ENCODE data around the gene OR2AG1. TPM values are rescaled to one million over a fixed set of nuclear protein-coding genes. Genes with fewer than 3 reads are reported as not detected.

OR2AG1 gene
- total RNA-seq, 1 experiment from 2014 or later = not detected

- Mint-ChIP-seq H3K9me3 (ENCODE audit: unreplicated experiment) (no peaks in the 10 kb centered on the region), H3K27ac (ENCODE audit: low read depth, unreplicated experiment) (no peak overlapping the region), H3K4me1 (ENCODE audit: insufficient read depth, unreplicated experiment) (no peaks in the 10 kb centered on the region), H3K4me3 (ENCODE audit: unreplicated experiment) (no peak overlapping the region), H3K36me3 (ENCODE audit: insufficient read depth, unreplicated experiment) (no peaks in the 10 kb centered on the region), H3K27me3 (ENCODE audit: insufficient read depth, unreplicated experiment) (peaks cover 29% of the 10 kb centered on the region)
- CTCF ChIA-PET = interaction anchor here (1.2 to 6.5 kb wide), 4 partner anchors 8 to 697 kb away, joined by 3 to 73 read pairs (median 18); no protein-coding TSS in a partner anchor
- no TSS peak for BruUV-seq (replicated peaks)
- POLR2A ChIA-PET = interaction anchor here (0.7 kb wide), 1 partner anchor 1354 kb away, joined by 3 read pairs; no protein-coding TSS in a partner anchor
- no peak for DNase-seq (ENCODE audit: unreplicated experiment)
- TF ChIP-seq CTCF (IDR thresholded peaks at IDR 0.05; ENCODE audit: unreplicated experiment) = no peak
- intact Hi-C loops (cut with micrococcal nuclease) = no loop called here
Measured at GRCh38 chr11:6745018-6745417, 37.8 kb upstream of the OR2AG1 start.

- BruUV-seq (replicated peaks) = no TSS peak
- Mint-ChIP-seq H3K27ac (ENCODE audit: low read depth, unreplicated experiment) (no peak overlapping the region), H3K36me3 (ENCODE audit: insufficient read depth, unreplicated experiment) (no peaks in the 10 kb centered on the region), H3K4me1 (ENCODE audit: insufficient read depth, unreplicated experiment) (no peaks in the 10 kb centered on the region), H3K27me3 (ENCODE audit: insufficient read depth, unreplicated experiment) (peaks cover 28% of the 10 kb centered on the region), H3K9me3 (ENCODE audit: unreplicated experiment) (no peaks in the 10 kb centered on the region), H3K4me3 (ENCODE audit: unreplicated experiment) (no peak overlapping the region)
- ChIA-PET CTCF (interaction anchor here (0.7 to 6.5 kb wide), 7 partner anchors 8 to 697 kb away, joined by 3 to 73 read pairs (median 4); no protein-coding TSS in a partner anchor), POLR2A (interaction anchor here (0.7 kb wide), 1 partner anchor 1354 kb away, joined by 3 read pairs; no protein-coding TSS in a partner anchor)
- TF ChIP-seq CTCF (IDR thresholded peaks at IDR 0.05; ENCODE audit: unreplicated experiment) = no peak
- DNase-seq (ENCODE audit: unreplicated experiment) = no peak
- intact Hi-C loops (cut with micrococcal nuclease) = no loop called here
Measured at GRCh38 chr11:6745465-6746015, 37.3 kb upstream of the OR2AG1 start.

- no peak overlapping the region for H3K4me3 Mint-ChIP-seq (ENCODE audit: unreplicated experiment)
- no peaks in the 10 kb centered on the region for H3K9me3 Mint-ChIP-seq (ENCODE audit: unreplicated experiment)
- H3K36me3 Mint-ChIP-seq (ENCODE audit: insufficient read depth, unreplicated experiment) = no peaks in the 10 kb centered on the region
- intact Hi-C loops (cut with micrococcal nuclease) = no loop called here
- CTCF ChIA-PET = interaction anchor here (0.7 to 6.5 kb wide), 8 partner anchors 9 to 696 kb away, joined by 3 to 73 read pairs (median 4); no protein-coding TSS in a partner anchor
- POLR2A ChIA-PET = no interaction called here
- H3K27me3 Mint-ChIP-seq (ENCODE audit: insufficient read depth, unreplicated experiment) = peaks cover 28% of the 10 kb centered on the region
- BruUV-seq (replicated peaks) = no TSS peak
- H3K27ac Mint-ChIP-seq (ENCODE audit: low read depth, unreplicated experiment) = no peak overlapping the region
- TF ChIP-seq CTCF (IDR thresholded peaks at IDR 0.05; ENCODE audit: unreplicated experiment) = no peak
- H3K4me1 Mint-ChIP-seq (ENCODE audit: insufficient read depth, unreplicated experiment) = no peaks in the 10 kb centered on the region
- no peak for DNase-seq (ENCODE audit: unreplicated experiment)
Measured at GRCh38 chr11:6746086-6746618, 36.7 kb upstream of the OR2AG1 start.

- intact Hi-C loops (cut with micrococcal nuclease) = no loop called here
- Mint-ChIP-seq H3K4me3 (ENCODE audit: unreplicated experiment) (no peak overlapping the region), H3K9me3 (ENCODE audit: unreplicated experiment) (no peaks in the 10 kb centered on the region), H3K27ac (ENCODE audit: low read depth, unreplicated experiment) (no peak overlapping the region), H3K4me1 (ENCODE audit: insufficient read depth, unreplicated experiment) (no peaks in the 10 kb centered on the region), H3K36me3 (ENCODE audit: insufficient read depth, unreplicated experiment) (no peaks in the 10 kb centered on the region), H3K27me3 (ENCODE audit: insufficient read depth, unreplicated experiment) (peaks cover 29% of the 10 kb centered on the region)
- DNase-seq (ENCODE audit: unreplicated experiment) = no peak
- TF ChIP-seq CTCF (IDR thresholded peaks at IDR 0.05; ENCODE audit: unreplicated experiment) = no peak
- ChIA-PET POLR2A (no interaction called here), CTCF (interaction anchor here (1.2 to 6.5 kb wide), 5 partner anchors 9 to 65 kb away, joined by 3 to 73 read pairs (median 5); no protein-coding TSS in a partner anchor)
- no TSS peak for BruUV-seq (replicated peaks)
Measured at GRCh38 chr11:6746626-6747025, 36.2 kb upstream of the OR2AG1 start.
